ENCODE data around the gene PSMA6.

PSMA6 gene

DNA sequence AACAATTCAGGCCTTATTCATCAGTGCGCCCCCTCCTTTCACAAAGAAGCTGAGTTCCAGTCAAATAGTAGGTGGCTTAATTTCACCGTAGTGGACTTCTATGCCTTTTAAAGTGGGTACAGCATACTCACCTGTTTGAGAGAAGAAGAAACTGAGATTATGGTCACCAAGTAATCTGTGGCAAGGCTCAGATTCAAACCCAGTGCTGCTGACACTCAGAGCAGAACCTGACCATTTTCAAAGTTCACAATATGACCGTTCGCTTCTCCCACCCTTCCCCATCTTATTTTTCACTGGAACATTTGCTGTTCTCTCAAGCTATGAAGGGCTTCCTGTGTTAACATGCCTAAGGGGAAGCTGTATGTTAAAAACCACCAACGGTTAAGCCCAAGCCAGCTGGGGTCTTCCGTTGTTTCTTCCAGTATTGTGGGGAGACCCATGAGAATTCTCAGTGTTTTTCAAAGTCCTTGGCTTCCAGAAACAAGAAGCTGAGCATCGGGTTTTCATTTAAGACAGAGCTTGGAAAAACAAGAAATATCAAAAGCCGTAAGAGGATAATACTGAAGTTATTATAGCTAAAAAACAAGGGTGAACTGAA, 6.1 kb upstream of the PSMA6 start:
- Histone ChIP-seq H3K36me3 (replicated peaks) (no peaks in the 10 kb centered on the region), H3K27ac (no peak overlapping the region), H3K27me3 (replicated peaks) (no peaks in the 10 kb centered on the region), H3K4me3 (ENCODE audit: low read depth, low read length) (no peak overlapping the region)
- TF ChIP-seq, protein P1, sequence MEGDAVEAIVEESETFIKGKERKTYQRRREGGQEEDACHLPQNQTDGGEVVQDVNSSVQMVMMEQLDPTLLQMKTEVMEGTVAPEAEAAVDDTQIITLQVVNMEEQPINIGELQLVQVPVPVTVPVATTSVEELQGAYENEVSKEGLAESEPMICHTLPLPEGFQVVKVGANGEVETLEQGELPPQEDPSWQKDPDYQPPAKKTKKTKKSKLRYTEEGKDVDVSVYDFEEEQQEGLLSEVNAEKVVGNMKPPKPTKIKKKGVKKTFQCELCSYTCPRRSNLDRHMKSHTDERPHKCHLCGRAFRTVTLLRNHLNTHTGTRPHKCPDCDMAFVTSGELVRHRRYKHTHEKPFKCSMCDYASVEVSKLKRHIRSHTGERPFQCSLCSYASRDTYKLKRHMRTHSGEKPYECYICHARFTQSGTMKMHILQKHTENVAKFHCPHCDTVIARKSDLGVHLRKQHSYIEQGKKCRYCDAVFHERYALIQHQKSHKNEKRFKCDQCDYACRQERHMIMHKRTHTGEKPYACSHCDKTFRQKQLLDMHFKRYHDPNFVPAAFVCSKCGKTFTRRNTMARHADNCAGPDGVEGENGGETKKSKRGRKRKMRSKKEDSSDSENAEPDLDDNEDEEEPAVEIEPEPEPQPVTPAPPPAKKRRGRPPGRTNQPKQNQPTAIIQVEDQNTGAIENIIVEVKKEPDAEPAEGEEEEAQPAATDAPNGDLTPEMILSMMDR (IDR thresholded peaks at IDR 0.05; ENCODE audit: low read depth, low read length, missing control alignments), result no peak
- in situ Hi-C loops (cut with HindIII; ENCODE audit: low pct_ligation_motif_present, low sequenced_read_pairs), result no loop called here
- DNase-seq, result no peak

GRCh38 chr14:35286707-35287106, 5.5 kb upstream of the PSMA6 start:
- Histone ChIP-seq H3K27me3 (replicated peaks) (no peaks in the 10 kb centered on the region), H3K4me3 (ENCODE audit: low read depth, low read length) (no peak overlapping the region), H3K36me3 (replicated peaks) (no peaks in the 10 kb centered on the region), H3K27ac (no peak overlapping the region)
- TF ChIP-seq, protein P1 (IDR thresholded peaks at IDR 0.05; ENCODE audit: low read depth, low read length, missing control alignments), result no peak
- DNase-seq, result no peak
- in situ Hi-C loops (cut with HindIII; ENCODE audit: low pct_ligation_motif_present, low sequenced_read_pairs), result no loop called here

DNA sequence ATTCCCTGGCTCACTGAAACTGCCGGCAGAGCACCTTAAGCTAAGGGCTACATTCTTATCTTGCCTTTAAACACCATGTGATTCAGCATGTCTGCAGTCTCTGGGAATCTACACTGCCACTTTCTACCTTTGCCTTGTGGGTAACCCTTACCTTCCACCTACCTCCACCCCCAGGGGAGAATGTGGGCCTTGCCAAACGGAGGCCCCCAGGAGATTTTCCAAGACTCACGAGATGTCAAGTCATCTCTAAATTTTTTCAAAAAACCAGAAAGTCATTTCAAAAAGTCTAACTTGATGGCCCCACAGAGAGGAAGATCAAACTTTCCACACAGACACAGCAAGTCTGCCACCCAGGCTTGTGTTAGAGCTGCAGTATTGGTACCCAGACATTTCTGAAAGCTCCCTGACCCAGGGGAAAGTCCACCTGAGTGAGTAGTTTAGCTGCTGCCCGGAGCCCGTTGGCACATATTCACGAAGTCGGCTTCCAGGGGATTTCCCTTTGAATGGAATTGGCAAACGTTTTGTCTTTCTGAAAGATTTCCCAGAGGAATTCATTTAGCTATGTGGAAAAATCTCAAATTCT, 4.7 kb upstream of the PSMA6 start:
- Histone ChIP-seq H3K27ac (no peak overlapping the region), H3K4me3 (ENCODE audit: low read depth, low read length) (no peak overlapping the region), H3K27me3 (replicated peaks) (no peaks in the 10 kb centered on the region), H3K36me3 (replicated peaks) (no peaks in the 10 kb centered on the region)
- DNase-seq, result no peak
- in situ Hi-C loops (cut with HindIII; ENCODE audit: low pct_ligation_motif_present, low sequenced_read_pairs), result no loop called here
- TF ChIP-seq, protein P1 (IDR thresholded peaks at IDR 0.05; ENCODE audit: low read depth, low read length, missing control alignments), result no peak

GRCh38 chr14:35289623-35290022, 2.6 kb upstream of the PSMA6 start:
- TF ChIP-seq, protein P1 (IDR thresholded peaks at IDR 0.05; ENCODE audit: low read depth, low read length, missing control alignments), result no peak
- in situ Hi-C loops (cut with HindIII; ENCODE audit: low pct_ligation_motif_present, low sequenced_read_pairs), result no loop called here
- no peaks in the 10 kb centered on the region for H3K36me3 ChIP-seq (replicated peaks)
- no peak overlapping the region for H3K4me3 ChIP-seq (ENCODE audit: low read depth, low read length)
- no peak overlapping the region for H3K27ac ChIP-seq
- DNase-seq, result no peak
- H3K27me3 ChIP-seq (replicated peaks), result no peaks in the 10 kb centered on the region

DNA sequence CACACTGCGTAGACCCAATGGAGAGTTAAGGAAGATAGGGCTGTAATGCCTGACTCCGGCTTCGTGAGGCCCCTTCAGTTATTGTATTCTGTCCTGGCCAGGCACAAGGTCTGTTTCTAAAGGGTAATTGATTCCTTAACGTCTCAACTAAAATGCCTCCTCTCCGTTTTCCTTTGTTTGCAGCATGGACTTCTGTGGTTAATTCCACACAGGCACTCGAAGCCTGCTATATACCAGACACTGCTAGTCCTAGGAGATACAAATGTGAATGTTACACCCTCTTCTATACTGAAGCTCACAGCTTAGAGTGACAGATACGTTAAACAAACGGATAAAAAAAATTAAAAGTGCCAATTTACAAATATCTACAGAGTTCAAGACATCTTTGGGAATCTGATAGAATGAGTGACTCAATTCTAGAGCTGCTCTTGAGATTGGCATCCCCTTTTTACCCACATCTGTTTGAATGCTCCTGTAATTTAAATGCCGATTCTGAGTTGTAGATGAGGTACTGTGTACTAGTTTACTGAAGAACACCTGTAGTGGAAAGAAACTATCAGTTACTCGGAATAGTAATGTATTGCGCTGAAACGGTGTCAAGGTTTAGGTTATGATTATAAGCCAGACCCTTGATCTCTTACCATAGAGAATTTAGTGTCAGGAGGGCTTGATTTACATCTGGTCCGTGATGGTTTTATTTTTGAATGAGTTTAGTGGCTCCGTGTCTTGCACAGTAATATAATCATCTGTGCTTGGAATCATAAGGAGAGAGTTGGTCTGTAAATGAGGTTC, 784 bp downstream of the PSMA6 start:
- Histone ChIP-seq H3K27ac (peak overlapping the region; percentile 92), H3K27me3 (replicated peaks) (no peaks in the 10 kb centered on the region), H3K4me3 (ENCODE audit: low read depth, low read length) (peak overlapping the region; percentile 99), H3K36me3 (replicated peaks) (peaks cover 2% of the 10 kb centered on the region)
- in situ Hi-C loops (cut with HindIII; ENCODE audit: low pct_ligation_motif_present, low sequenced_read_pairs), result no loop called here
- no peak for DNase-seq
- TF ChIP-seq, protein P1 (IDR thresholded peaks at IDR 0.05; ENCODE audit: low read depth, low read length, missing control alignments), result no peak

All from brain microvascular endothelial cell (primary cell).